Anterior cingulate cortex (tissue), 58 donors: Measurements from ENCODE around the gene ARHGAP25.
"Not testable (repeated sequence)": the region's sequence is repeated elsewhere in the genome, so short reads cannot be mapped to it uniquely, and the experiment has no call there.

Experiments used
- DNase-seq, 58 donors: peaks; one replicate each; lab custom pipeline; 2025; lab: John Stamatoyannopoulos, UW

The ARHGAP25 gene

GRCh38 chr2:68790600-68790999, 56.0 kb downstream of the ARHGAP25 start:
- DNase-seq: no peak

GRCh38 chr2:68791914-68792313, 57.3 kb downstream of the ARHGAP25 start:
- DNase-seq: no peak

- DNase-seq: no peak
Observed at GRCh38 chr2:68792751-68793150, 58.1 kb downstream of the ARHGAP25 start.

- DNase-seq: no peak
Observed at GRCh38 chr2:68796295-68796905, 61.8 kb downstream of the ARHGAP25 start.

DNA sequence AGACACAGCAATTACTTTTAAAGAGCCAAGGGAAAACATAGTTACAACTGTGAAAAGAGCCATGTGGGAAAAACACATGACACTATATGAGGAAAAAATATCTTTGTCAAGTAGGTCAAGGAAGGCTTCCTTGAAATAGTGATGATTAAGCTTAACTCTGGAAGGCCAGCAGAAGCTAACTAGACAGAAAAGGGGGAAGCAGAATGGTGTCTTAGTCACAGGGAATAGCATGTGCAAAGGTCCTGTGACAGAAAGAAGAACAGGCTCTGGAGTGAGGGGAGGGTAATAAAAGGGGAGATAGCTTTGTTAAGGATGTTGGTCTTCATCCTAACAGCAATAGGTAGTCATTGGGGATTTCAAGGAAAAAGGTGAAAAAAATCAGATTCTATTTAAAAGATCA, 64.0 kb downstream of the ARHGAP25 start:
- no peak for DNase-seq

DNA sequence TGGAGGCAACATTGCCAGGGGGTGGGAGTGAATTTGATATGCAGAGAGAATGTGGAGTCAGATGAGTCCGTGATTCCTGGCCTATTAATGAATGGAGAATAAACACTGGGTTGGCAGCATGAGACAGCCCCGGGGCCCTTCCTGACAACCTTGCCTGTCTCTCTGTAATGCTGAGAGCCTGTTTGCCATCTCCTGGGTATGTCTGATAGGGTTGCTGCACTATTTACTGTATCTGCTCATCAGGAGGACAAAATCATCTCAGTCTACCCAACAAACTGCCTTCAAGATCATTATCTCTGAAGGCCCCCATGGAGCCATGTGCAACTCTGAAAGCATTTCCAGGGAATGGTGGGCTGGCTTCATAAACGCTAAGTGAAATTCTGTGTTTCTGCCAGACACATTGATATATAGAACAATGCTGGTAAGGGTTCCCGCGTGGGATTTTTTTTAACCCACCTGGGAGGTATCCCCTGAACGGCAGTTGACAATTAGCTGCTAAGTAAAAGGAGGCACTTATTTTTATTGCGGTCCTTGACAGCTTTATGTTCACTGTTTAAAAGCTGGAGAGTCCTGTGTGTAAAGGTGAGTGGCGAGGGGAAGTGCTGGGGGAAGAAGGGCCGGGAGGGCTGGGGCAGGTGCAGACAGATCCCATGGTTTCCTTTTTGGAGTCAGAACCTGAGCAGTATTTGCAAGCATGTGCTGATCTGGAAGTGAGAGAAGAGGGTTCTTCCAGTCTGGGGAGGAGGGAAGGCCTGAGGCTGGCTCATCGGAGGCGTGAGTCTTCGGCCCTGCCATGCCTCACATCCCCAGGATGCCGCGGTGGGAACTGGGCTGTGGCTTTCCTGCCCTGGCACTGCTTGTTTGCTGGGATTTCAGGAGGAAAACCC, 64.8 kb downstream of the ARHGAP25 start:
- no peak for DNase-seq

DNA sequence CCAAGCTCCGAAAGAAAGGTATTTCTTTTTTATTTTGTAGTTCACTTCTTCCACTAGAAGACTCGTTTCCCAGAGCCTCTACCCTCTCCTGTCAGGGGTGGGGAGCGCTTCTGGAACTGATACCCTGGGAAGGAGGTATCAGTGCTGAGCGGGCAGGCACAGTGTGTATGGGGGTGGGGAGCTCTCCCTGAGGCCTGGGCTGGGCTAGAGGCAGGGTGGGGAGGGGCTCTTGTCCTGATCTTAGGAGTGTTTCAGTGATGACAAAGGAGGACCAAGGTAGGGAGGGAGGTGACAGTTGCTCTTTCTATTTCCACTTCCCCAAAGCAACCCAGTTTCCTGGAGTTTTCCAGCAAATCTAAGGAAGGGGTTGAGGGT, 65.4 kb downstream of the ARHGAP25 start:
- DNase-seq: no peak

GRCh38 chr2:68800517-68800916, 65.9 kb downstream of the ARHGAP25 start:
- no peak for DNase-seq

DNA sequence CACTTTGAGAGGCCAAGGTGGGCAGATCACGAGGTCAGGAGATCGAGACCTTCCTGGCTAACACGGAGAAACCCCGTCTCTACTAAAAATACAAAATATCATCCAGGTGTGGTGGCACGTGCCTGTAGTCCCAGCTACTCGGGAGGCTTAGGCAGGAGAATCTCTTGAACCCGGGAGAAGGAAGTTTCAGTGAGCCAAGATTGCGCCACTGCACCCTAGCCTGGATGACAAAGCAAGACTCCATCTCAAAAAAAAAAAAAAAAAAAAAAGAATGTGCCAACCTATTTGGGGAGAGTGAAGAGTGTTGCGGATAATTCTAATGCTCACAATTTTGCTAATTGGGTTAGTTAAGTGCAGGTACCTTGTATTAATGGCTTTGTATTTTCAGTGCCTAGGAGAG, 67.5 kb downstream of the ARHGAP25 start:
- DNase-seq: not testable (repeated sequence)

DNA sequence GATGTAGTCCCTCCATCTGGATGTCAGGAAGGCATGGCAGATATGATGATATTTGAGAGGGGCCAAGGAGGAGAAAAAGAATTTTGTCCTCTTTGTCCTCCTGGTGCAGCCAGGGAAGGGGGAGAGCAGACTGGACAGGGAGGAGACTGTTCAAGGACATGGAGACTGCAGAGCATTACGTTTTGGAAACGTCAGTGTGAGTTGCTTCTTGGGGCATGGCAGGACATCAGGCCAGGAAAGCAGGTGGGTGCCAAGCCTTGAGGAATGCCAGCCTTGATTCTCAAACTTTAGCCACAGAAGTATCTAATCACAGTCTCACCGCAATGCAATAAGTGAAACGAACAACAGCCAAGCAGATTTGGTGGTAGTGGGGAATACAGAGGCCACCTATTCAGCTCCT, 70.4 kb downstream of the ARHGAP25 start:
- DNase-seq: no peak

DNA sequence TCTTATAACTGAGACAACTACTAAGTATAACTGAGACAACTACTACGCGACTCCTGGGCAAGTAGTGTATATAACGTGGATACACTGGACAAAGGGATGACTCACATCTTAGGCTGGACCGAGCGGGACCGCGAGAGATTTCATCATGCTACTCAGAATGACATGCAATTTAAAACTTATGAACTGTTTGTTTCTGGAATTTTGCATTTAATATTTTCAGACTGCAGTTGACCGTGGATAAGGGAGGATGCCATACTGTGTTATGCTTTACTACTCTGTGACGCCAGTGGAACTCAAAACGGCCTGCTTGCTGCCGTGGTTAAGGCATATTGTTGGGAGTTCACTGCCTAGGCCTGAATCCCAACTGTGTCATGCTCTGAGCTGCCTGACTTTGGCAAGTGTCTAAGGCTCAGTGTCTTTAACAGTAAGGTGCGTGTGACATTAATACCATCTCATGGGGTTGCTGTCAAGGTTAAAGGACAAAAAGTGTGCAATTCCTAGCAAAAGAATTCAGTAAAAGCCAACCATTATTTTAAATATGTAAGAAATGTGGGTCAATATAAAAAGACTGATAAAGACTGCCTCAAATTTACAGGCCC, 72.0 kb downstream of the ARHGAP25 start:
- no peak for DNase-seq

DNA sequence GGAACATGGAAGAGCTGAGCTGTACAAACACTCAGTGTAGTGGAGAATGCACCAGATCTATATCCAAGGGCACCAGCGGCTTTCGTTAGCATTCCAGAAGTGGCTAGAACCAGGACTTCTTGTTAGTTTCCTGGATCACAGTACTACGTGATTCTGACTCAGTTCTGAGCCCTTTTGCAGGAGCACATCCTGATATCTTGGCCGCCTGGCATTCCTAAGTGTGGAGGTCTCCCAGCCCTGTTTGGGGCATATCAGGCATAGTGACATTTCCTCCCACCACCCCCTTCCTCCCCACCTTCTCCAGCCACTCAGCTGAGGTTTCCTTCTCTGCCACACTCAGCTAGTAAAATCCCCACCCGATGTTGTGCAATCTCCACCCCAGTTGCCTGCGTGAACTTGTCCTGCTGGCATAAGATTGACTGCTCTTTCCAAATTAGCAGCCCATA, 73.2 kb downstream of the ARHGAP25 start:
- DNase-seq: peak in 1 of 58 donors; percentile 3

DNA sequence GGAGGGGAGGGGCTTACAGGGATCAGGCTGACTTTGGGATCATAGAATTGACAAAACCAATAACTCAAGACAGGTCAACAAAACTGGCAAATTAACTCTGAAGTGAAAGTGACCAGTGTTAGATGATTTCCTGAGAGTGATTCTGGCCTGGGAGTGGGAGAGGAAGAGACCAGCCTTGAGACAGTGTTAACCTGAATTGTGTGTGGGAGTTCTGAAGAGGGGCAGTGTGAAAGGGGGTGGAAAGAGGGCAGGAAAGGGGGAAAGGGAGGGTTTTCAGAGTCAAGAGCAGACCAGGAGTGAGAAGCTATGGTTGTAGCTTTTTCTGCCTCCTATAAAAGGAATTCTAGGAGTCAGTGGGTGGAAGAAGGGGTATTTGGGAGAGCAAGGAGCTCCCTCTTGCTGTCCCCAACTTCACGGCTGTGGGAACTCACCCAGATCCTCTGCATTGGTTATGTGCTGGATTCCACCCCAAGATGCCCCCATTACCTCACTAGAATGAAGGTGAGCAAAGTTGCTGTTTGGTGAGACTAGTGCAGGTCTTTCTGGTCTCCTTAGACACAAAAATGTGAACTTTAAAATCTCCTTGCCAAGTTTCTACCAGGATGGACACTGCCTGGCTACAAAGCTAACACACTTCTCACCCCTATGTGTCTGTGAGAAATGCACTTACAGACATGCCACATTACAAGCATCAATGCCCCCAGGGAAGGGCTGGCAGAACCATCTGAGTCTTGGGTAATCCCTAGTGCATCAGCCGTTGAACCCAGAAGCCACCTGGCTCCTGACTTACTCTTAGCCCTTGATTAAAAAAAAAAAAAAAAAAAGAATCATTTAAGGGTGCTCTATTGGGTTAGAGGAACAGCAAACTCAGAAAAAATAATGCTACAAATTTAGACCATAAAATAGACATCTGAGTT, 75.0 kb downstream of the ARHGAP25 start:
- DNase-seq: no peak

- peak in 1 of 58 donors; percentile 6 for DNase-seq
Observed at GRCh38 chr2:68811364-68811763, 76.8 kb downstream of the ARHGAP25 start.

DNA sequence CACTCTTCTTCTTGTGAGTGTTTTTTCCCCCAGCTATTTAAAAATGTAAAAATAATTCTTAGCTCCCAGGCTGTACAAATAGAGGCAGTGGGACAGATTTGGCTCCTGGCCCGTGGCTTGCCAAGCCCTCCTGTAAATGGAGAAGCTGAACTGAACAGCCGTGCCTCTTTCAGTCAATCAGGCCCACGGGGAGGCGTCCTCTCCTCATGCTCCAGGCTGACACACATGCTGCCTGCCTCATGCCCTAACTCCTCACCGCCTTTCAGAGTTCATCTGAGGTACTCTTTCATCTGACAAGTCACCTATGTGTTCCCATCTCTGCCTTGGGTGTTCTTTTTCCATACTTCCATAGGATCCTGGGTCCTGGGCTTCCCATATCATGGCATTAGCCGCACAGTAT, 77.6 kb downstream of the ARHGAP25 start:
- DNase-seq: peak in 6 of 58 donors; percentile 3 to 23 (median 8)

GRCh38 chr2:68813596-68813995, 79.0 kb downstream of the ARHGAP25 start:
- DNase-seq: no peak

GRCh38 chr2:68817306-68817705, 82.7 kb downstream of the ARHGAP25 start:
- DNase-seq: no peak

GRCh38 chr2:68819556-68819955, 84.9 kb downstream of the ARHGAP25 start:
- no peak for DNase-seq

- DNase-seq: no peak
Observed at GRCh38 chr2:68822207-68822872, 87.7 kb downstream of the ARHGAP25 start.

DNA sequence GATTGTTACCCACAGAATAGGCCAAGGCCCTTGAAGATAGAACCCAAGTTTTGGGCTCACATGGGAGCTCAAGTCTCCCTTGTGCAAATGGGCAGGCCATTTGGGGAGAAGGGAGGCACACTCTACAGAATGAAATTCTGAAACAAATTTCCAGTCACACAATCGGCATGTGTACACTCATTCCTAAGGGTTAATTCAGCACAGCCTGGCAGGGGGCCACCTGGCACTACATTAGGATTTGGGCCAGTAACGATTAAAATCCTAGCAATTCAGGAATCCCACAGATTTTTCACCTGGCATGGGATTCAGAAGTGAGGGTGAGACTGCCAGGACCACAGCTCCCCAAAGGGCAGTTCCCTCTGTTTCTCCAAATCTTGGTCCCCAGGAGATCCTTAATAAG, 90.2 kb downstream of the ARHGAP25 start:
- DNase-seq: no peak
